ENCODE data around the gene OMG.

The OMG gene

DNA sequence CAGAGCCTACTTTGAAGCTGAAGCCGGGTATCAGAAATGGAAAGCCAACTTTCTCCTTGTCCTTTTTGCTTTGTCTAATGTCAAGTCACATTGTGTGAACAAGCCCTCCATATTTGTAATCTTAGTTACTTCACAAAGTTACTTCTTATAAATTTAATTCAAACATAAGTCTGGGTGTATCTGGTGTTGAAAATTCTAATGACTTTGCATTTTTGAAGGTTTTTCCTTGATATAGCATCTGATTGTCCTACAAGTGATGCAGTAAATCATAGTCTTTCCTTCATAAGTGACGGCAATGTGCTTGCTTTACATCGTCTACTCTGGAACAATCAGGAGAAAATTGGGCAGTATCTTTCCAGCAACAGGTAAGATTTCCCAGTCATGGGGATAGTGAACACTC lies 36.9 kb downstream of the OMG start:
- no peak overlapping the region for H2AFZ ChIP-seq (ENCODE audit: insufficient read depth, low read length, poor library complexity)
- H4K8ac ChIP-seq (ENCODE audit: low read depth, low read length): no peak overlapping the region
- no peak overlapping the region for H3K14ac ChIP-seq (ENCODE audit: low read length)
- H3K4ac ChIP-seq (ENCODE audit: low read depth, low read length): no peak overlapping the region
- H3K27ac ChIP-seq (ENCODE audit: low read depth, low read length): no peak overlapping the region
- H4K91ac ChIP-seq (ENCODE audit: low read depth, low read length): no peak overlapping the region
- H3K79me1 ChIP-seq (ENCODE audit: low read length): no peaks in the 10 kb centered on the region
- H2BK120ac ChIP-seq (ENCODE audit: insufficient read depth, low read length, poor library complexity): no peak overlapping the region
- no peaks in the 10 kb centered on the region for H3K4me1 ChIP-seq (ENCODE audit: control insufficient read depth in 1 of 2, insufficient read depth in 2 of 2, low read length in 2 of 2)
- no peak overlapping the region for H3K9ac ChIP-seq (ENCODE audit: low read length)
- no peak overlapping the region for H2BK12ac ChIP-seq (ENCODE audit: low read length)
- no peak overlapping the region for H4K12ac ChIP-seq (ENCODE audit: low read depth, low read length)
- no CpG with 5 or more reads among the region's 3 CpGs for WGBS (ENCODE audit: extremely low coverage, insufficient coverage, insufficient read length)
- peaks cover 3% of the 10 kb centered on the region in 2 experiments for H3K36me3 ChIP-seq (ENCODE audit: control insufficient read depth in 1 of 2, insufficient read depth in 2 of 2, low read length in 2 of 2)
- H2AK5ac ChIP-seq (ENCODE audit: low read length): no peak overlapping the region
- H3K18ac ChIP-seq (ENCODE audit: low read length): no peak overlapping the region
- no peak for DNase-seq
- H3K23ac ChIP-seq (ENCODE audit: low read length): no peak overlapping the region
- H3K4me3 ChIP-seq (ENCODE audit: low read depth, low read length): no peak overlapping the region
- no peak overlapping the region for H2BK5ac ChIP-seq (ENCODE audit: low read depth, low read length, poor library complexity)
- H3K9me3 ChIP-seq (ENCODE audit: insufficient read depth, low read depth, low read length): no peaks in the 10 kb centered on the region
- no peaks in the 10 kb centered on the region for H3K79me2 ChIP-seq (ENCODE audit: control insufficient read depth, insufficient read depth, low read length, poor library complexity)
- no peaks in the 10 kb centered on the region for H3K27me3 ChIP-seq (ENCODE audit: insufficient read depth, low read length)
- no peak overlapping the region for H3K4me2 ChIP-seq (ENCODE audit: low read length)

DNA sequence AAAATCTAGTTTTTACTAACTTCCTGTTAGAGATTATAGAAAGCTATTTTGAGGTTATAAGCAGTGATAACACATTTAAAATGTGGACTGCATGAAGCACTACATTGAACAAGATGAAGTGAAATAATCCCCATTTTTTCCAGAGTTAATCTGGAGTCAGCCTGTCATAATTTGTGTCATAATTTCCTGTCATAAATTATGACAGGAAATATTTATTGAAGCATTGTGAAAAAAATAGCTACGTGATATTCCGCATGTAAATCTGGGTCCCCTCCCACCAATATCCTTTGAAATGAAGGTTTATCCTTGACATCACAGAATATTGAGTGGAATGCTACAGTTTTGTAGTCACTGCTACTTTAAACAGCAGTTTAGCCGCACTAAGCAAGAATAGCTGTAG lies 40.1 kb downstream of the OMG start:
- Histone ChIP-seq H2BK12ac (ENCODE audit: low read length) (no peak overlapping the region), H3K4me1 (ENCODE audit: control insufficient read depth in 1 of 2, insufficient read depth in 2 of 2, low read length in 2 of 2) (no peaks in the 10 kb centered on the region), H4K91ac (ENCODE audit: low read depth, low read length) (no peak overlapping the region), H3K9me3 (ENCODE audit: insufficient read depth, low read depth, low read length) (no peaks in the 10 kb centered on the region), H3K4me2 (ENCODE audit: low read length) (no peak overlapping the region), H2BK120ac (ENCODE audit: insufficient read depth, low read length, poor library complexity) (no peak overlapping the region), H3K79me1 (ENCODE audit: low read length) (no peaks in the 10 kb centered on the region), H3K27me3 (ENCODE audit: insufficient read depth, low read length) (no peaks in the 10 kb centered on the region), H3K23ac (ENCODE audit: low read length) (no peak overlapping the region), H3K4me3 (ENCODE audit: low read depth, low read length) (no peak overlapping the region), H3K4ac (ENCODE audit: low read depth, low read length) (no peak overlapping the region), H3K36me3 (ENCODE audit: control insufficient read depth in 1 of 2, insufficient read depth in 2 of 2, low read length in 2 of 2) (peaks cover 0 to 6% of the 10 kb centered on the region in 2 experiments), H2BK5ac (ENCODE audit: low read depth, low read length, poor library complexity) (no peak overlapping the region), H3K18ac (ENCODE audit: low read length) (no peak overlapping the region), H3K79me2 (ENCODE audit: control insufficient read depth, insufficient read depth, low read length, poor library complexity) (no peaks in the 10 kb centered on the region), H2AK5ac (ENCODE audit: low read length) (no peak overlapping the region), H3K27ac (ENCODE audit: low read depth, low read length) (no peak overlapping the region), H3K9ac (ENCODE audit: low read length) (no peak overlapping the region), H4K12ac (ENCODE audit: low read depth, low read length) (no peak overlapping the region), H4K8ac (ENCODE audit: low read depth, low read length) (no peak overlapping the region), H3K14ac (ENCODE audit: low read length) (no peak overlapping the region), H2AFZ (ENCODE audit: insufficient read depth, low read length, poor library complexity) (no peak overlapping the region)
- DNase-seq: no peak
- no CpG with 5 or more reads among the region's 3 CpGs for WGBS (ENCODE audit: extremely low coverage, insufficient coverage, insufficient read length)

DNA sequence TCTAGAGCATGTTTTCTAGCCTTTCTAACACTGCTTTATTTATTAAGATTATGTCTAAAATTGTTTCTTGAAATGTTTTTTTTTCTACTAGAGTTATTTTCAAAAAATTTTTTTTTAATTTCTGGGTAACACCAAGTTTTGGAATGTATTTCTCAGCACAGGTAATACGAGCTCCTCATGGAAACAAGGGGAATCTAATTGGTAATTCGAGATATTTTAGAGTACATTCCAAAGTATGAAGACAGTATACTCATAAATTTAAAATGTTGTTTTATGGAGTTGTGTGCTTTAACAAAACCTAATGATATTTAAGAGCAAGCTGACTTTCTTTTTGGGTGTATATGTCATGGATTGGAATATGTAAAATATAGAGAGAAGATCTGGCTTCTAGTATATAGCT lies 42.4 kb downstream of the OMG start:
- H3K36me3 ChIP-seq (ENCODE audit: control insufficient read depth in 1 of 2, insufficient read depth in 2 of 2, low read length in 2 of 2): peaks cover 0 to 3% of the 10 kb centered on the region in 2 experiments
- H3K27ac ChIP-seq (ENCODE audit: low read depth, low read length): no peak overlapping the region
- no peak overlapping the region for H3K4me2 ChIP-seq (ENCODE audit: low read length)
- H3K79me2 ChIP-seq (ENCODE audit: control insufficient read depth, insufficient read depth, low read length, poor library complexity): no peaks in the 10 kb centered on the region
- H3K4me3 ChIP-seq (ENCODE audit: low read depth, low read length): no peak overlapping the region
- H3K14ac ChIP-seq (ENCODE audit: low read length): no peak overlapping the region
- H3K27me3 ChIP-seq (ENCODE audit: insufficient read depth, low read length): no peaks in the 10 kb centered on the region
- no peak overlapping the region for H4K12ac ChIP-seq (ENCODE audit: low read depth, low read length)
- H3K18ac ChIP-seq (ENCODE audit: low read length): no peak overlapping the region
- no peak overlapping the region for H2BK120ac ChIP-seq (ENCODE audit: insufficient read depth, low read length, poor library complexity)
- no peaks in the 10 kb centered on the region for H3K9me3 ChIP-seq (ENCODE audit: insufficient read depth, low read depth, low read length)
- H4K91ac ChIP-seq (ENCODE audit: low read depth, low read length): no peak overlapping the region
- no CpG with 5 or more reads among the region's 2 CpGs for WGBS (ENCODE audit: extremely low coverage, insufficient coverage, insufficient read length)
- H2AFZ ChIP-seq (ENCODE audit: insufficient read depth, low read length, poor library complexity): no peak overlapping the region
- no peak overlapping the region for H3K9ac ChIP-seq (ENCODE audit: low read length)
- no peaks in the 10 kb centered on the region for H3K79me1 ChIP-seq (ENCODE audit: low read length)
- no peak overlapping the region for H3K4ac ChIP-seq (ENCODE audit: low read depth, low read length)
- H2BK5ac ChIP-seq (ENCODE audit: low read depth, low read length, poor library complexity): no peak overlapping the region
- DNase-seq: no peak
- no peak overlapping the region for H2AK5ac ChIP-seq (ENCODE audit: low read length)
- no peak overlapping the region for H2BK12ac ChIP-seq (ENCODE audit: low read length)
- no peak overlapping the region for H3K23ac ChIP-seq (ENCODE audit: low read length)
- H4K8ac ChIP-seq (ENCODE audit: low read depth, low read length): no peak overlapping the region
- no peaks in the 10 kb centered on the region for H3K4me1 ChIP-seq (ENCODE audit: control insufficient read depth in 1 of 2, insufficient read depth in 2 of 2, low read length in 2 of 2)

DNA sequence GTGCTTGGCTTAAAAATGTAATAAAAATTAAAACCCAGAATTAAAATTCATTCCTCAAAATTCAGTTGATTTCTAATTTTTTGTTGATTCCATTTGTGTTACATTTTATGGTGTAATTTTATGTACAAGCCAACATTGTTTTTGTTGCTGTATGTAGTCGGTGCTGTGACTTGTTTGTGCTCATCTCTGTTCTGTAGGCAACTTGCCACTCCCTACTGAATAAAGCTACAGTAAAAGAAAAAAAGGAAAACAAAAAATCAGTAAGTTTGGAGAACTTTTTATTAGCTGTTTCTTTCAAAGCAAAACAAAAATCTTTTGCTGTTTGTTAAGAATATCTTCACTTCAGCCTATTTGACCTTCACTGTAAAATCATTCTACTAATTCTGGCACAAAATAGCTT lies 44.3 kb downstream of the OMG start:
- DNase-seq: no peak
- no peak overlapping the region for H3K27ac ChIP-seq (ENCODE audit: low read depth, low read length)
- H2AFZ ChIP-seq (ENCODE audit: insufficient read depth, low read length, poor library complexity): no peak overlapping the region
- H3K27me3 ChIP-seq (ENCODE audit: insufficient read depth, low read length): no peaks in the 10 kb centered on the region
- no peaks in the 10 kb centered on the region for H3K79me1 ChIP-seq (ENCODE audit: low read length)
- H3K18ac ChIP-seq (ENCODE audit: low read length): no peak overlapping the region
- H3K4me1 ChIP-seq (ENCODE audit: control insufficient read depth in 1 of 2, insufficient read depth in 2 of 2, low read length in 2 of 2): no peaks in the 10 kb centered on the region
- no peak overlapping the region for H4K12ac ChIP-seq (ENCODE audit: low read depth, low read length)
- H2BK12ac ChIP-seq (ENCODE audit: low read length): no peak overlapping the region
- H4K8ac ChIP-seq (ENCODE audit: low read depth, low read length): no peak overlapping the region
- no peak overlapping the region for H3K23ac ChIP-seq (ENCODE audit: low read length)
- no peak overlapping the region for H4K91ac ChIP-seq (ENCODE audit: low read depth, low read length)
- H2AK5ac ChIP-seq (ENCODE audit: low read length): no peak overlapping the region
- H3K14ac ChIP-seq (ENCODE audit: low read length): no peak overlapping the region
- no peak overlapping the region for H3K4ac ChIP-seq (ENCODE audit: low read depth, low read length)
- H3K4me3 ChIP-seq (ENCODE audit: low read depth, low read length): no peak overlapping the region
- no CpG with 5 or more reads among the region's 1 CpG for WGBS (ENCODE audit: extremely low coverage, insufficient coverage, insufficient read length)
- no peak overlapping the region for H3K4me2 ChIP-seq (ENCODE audit: low read length)
- H3K36me3 ChIP-seq (ENCODE audit: control insufficient read depth in 1 of 2, insufficient read depth in 2 of 2, low read length in 2 of 2): peaks cover 0 to 3% of the 10 kb centered on the region in 2 experiments
- no peak overlapping the region for H3K9ac ChIP-seq (ENCODE audit: low read length)
- no peaks in the 10 kb centered on the region for H3K79me2 ChIP-seq (ENCODE audit: control insufficient read depth, insufficient read depth, low read length, poor library complexity)
- H2BK120ac ChIP-seq (ENCODE audit: insufficient read depth, low read length, poor library complexity): no peak overlapping the region
- no peaks in the 10 kb centered on the region for H3K9me3 ChIP-seq (ENCODE audit: insufficient read depth, low read depth, low read length)
- no peak overlapping the region for H2BK5ac ChIP-seq (ENCODE audit: low read depth, low read length, poor library complexity)

DNA sequence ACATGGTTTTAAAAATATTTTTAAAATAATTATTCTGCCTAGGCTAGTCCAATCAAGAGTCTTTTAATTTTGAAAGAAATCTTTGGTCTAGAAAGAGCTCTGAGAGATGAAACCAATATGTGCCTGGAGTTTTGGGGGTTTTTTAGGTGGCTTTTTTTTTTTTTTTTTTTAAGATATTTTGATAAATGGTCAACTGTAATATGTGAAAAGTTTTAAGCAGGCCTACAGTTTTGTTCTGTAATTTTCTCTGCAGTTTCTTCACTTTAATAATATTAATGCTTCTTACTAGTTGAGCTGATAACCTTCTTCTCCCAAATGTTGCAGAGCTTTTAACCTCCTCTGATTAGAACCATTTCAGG lies 45.1 kb downstream of the OMG start:
- no peak overlapping the region for H4K91ac ChIP-seq (ENCODE audit: low read depth, low read length)
- H3K79me1 ChIP-seq (ENCODE audit: low read length): no peaks in the 10 kb centered on the region
- H2BK12ac ChIP-seq (ENCODE audit: low read length): no peak overlapping the region
- no peak overlapping the region for H3K23ac ChIP-seq (ENCODE audit: low read length)
- no peak overlapping the region for H3K4me3 ChIP-seq (ENCODE audit: low read depth, low read length)
- no peak overlapping the region for H2AK5ac ChIP-seq (ENCODE audit: low read length)
- no peak overlapping the region for H2BK120ac ChIP-seq (ENCODE audit: insufficient read depth, low read length, poor library complexity)
- no peak overlapping the region for H3K4me2 ChIP-seq (ENCODE audit: low read length)
- H3K9me3 ChIP-seq (ENCODE audit: insufficient read depth, low read depth, low read length): no peaks in the 10 kb centered on the region
- H2BK5ac ChIP-seq (ENCODE audit: low read depth, low read length, poor library complexity): no peak overlapping the region
- DNase-seq: no peak
- H3K27ac ChIP-seq (ENCODE audit: low read depth, low read length): no peak overlapping the region
- H3K36me3 ChIP-seq (ENCODE audit: control insufficient read depth in 1 of 2, insufficient read depth in 2 of 2, low read length in 2 of 2): peaks cover 0 to 3% of the 10 kb centered on the region in 2 experiments
- no peaks in the 10 kb centered on the region for H3K4me1 ChIP-seq (ENCODE audit: control insufficient read depth in 1 of 2, insufficient read depth in 2 of 2, low read length in 2 of 2)
- H3K18ac ChIP-seq (ENCODE audit: low read length): no peak overlapping the region
- no peak overlapping the region for H4K8ac ChIP-seq (ENCODE audit: low read depth, low read length)
- no peak overlapping the region for H3K14ac ChIP-seq (ENCODE audit: low read length)
- no peaks in the 10 kb centered on the region for H3K79me2 ChIP-seq (ENCODE audit: control insufficient read depth, insufficient read depth, low read length, poor library complexity)
- H3K4ac ChIP-seq (ENCODE audit: low read depth, low read length): no peak overlapping the region
- no peak overlapping the region for H2AFZ ChIP-seq (ENCODE audit: insufficient read depth, low read length, poor library complexity)
- H3K9ac ChIP-seq (ENCODE audit: low read length): no peak overlapping the region
- no peak overlapping the region for H4K12ac ChIP-seq (ENCODE audit: low read depth, low read length)
- no peaks in the 10 kb centered on the region for H3K27me3 ChIP-seq (ENCODE audit: insufficient read depth, low read length)
